ENCODE results near the gene GNB1L. TPM values are rescaled to one million over a fixed set of nuclear protein-coding genes. Genes with fewer than 3 reads are reported as not detected.
"Not testable (repeated sequence)": the region's sequence is repeated elsewhere in the genome, so short reads cannot be mapped to it uniquely, and the experiment has no call there.

GNB1L gene
- total RNA-seq, 2 donors from 2014 or later, result 5.6 to 12.0 TPM

DNA sequence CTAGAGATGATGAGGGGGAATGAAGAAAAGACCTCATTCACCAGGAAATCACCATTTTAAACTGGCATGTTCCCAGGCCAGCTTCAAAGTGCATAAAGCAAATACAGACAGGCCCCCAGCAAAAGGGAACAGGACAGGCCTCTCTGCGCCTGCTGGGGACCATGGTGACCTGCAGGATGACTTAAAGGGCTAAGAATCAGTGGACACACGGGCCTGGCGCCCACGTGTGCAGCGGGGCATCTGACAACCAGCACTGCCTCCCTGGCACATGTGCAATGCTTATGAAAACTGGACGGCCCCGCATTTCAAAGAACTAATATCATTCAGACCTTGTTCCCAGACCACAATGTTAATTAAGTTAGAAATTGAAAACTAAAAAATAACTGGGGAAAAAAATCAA, 58.5 kb downstream of the GNB1L start:
- Histone ChIP-seq H3K4me1 (replicated peaks) (no peaks in the 10 kb centered on the region), H3K9me3 (no peaks in the 10 kb centered on the region), H3K4me3 (no peak overlapping the region), H3K36me3 (no peaks in the 10 kb centered on the region), H3K27me3 (replicated peaks; ENCODE audit: insufficient read depth) (no peaks in the 10 kb centered on the region), H3K27ac (no peak overlapping the region)
- TF ChIP-seq, protein P1, sequence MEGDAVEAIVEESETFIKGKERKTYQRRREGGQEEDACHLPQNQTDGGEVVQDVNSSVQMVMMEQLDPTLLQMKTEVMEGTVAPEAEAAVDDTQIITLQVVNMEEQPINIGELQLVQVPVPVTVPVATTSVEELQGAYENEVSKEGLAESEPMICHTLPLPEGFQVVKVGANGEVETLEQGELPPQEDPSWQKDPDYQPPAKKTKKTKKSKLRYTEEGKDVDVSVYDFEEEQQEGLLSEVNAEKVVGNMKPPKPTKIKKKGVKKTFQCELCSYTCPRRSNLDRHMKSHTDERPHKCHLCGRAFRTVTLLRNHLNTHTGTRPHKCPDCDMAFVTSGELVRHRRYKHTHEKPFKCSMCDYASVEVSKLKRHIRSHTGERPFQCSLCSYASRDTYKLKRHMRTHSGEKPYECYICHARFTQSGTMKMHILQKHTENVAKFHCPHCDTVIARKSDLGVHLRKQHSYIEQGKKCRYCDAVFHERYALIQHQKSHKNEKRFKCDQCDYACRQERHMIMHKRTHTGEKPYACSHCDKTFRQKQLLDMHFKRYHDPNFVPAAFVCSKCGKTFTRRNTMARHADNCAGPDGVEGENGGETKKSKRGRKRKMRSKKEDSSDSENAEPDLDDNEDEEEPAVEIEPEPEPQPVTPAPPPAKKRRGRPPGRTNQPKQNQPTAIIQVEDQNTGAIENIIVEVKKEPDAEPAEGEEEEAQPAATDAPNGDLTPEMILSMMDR (IDR thresholded peaks at IDR 0.05), result no peak
- TF ChIP-seq POLR2A (IDR thresholded peaks at IDR 0.05), result no peak
- intact Hi-C loops (cut with DNase I), result no loop called here
- DNase-seq (ENCODE audit: low spot score), result no peak
- WGBS, result 90% methylated on average over 7 of the region's 7 CpGs

DNA sequence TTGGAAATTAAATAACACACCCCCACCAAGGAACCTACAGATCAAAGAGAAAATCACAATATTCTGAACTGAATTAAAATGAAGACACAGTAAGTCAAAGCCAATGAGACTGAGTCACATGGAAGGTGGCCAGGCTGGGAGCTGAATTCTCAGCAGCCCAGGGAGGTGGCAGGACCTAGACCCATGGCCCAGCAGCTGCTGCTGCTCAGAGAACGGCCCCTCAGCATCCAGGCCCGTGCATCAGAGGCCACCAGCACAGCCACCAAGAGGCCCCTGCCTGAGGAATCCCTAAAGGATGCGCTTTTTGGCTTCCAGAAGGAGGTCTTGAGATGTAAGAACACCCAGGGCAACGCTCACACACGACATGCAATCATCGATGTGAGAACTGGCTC, 59.1 kb downstream of the GNB1L start:
- H3K27me3 ChIP-seq (replicated peaks; ENCODE audit: insufficient read depth), result no peaks in the 10 kb centered on the region
- no peaks in the 10 kb centered on the region for H3K36me3 ChIP-seq
- no peak overlapping the region for H3K27ac ChIP-seq
- H3K9me3 ChIP-seq, result no peaks in the 10 kb centered on the region
- WGBS, result 88% methylated on average over 6 of the region's 6 CpGs
- TF ChIP-seq, protein P1 (IDR thresholded peaks at IDR 0.05), result no peak
- TF ChIP-seq POLR2A (IDR thresholded peaks at IDR 0.05), result no peak
- no peak for TF ChIP-seq POLR2AphosphoS5 (IDR thresholded peaks at IDR 0.05)
- H3K4me3 ChIP-seq, result no peak overlapping the region
- no peaks in the 10 kb centered on the region for H3K4me1 ChIP-seq (replicated peaks)
- DNase-seq (ENCODE audit: low spot score), result no peak
- intact Hi-C loops (cut with DNase I), result no loop called here

DNA sequence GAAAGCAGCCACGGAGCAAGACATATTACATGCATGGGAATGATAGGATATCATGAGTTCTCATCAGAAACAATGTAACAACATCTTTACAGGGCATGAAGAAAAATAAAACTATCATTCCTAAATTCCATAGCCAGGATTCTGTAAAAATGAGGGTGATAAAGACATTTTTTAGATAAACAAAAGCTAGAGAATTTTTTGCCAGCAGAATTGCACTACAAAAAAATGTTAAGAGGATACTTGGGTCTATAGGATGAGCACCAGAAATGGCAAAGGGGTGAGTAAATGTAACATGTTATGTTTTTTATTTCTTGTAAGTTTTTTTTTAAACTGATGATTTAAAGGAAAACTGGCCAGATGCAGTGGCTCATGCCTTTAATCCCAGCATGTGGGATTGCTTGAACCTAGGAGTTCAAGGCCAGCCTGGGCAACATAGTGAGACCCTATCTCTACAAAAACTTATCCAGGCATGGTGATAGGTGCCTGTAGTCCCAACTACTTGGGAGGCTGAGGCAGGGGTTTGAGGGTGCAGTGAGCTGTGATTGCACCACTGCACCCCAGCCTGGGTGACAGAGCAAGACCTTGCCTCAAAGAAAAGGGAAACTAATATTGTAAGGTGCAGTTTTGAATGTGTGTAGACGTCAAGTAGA, 60.9 kb downstream of the GNB1L start:
- H3K27me3 ChIP-seq (replicated peaks; ENCODE audit: insufficient read depth), result no peaks in the 10 kb centered on the region
- H3K36me3 ChIP-seq, result no peaks in the 10 kb centered on the region
- no peaks in the 10 kb centered on the region for H3K4me1 ChIP-seq (replicated peaks)
- 85% methylated on average over 2 of the region's 2 CpGs for WGBS
- TF ChIP-seq POLR2A (IDR thresholded peaks at IDR 0.05), result no peak
- no peak for TF ChIP-seq POLR2AphosphoS5 (IDR thresholded peaks at IDR 0.05)
- TF ChIP-seq, protein P1 (IDR thresholded peaks at IDR 0.05), result no peak
- no peaks in the 10 kb centered on the region for H3K9me3 ChIP-seq
- no peak overlapping the region for H3K27ac ChIP-seq
- DNase-seq (ENCODE audit: low spot score), result no peak
- no peak overlapping the region for H3K4me3 ChIP-seq
- intact Hi-C loops (cut with DNase I), result no loop called here

DNA sequence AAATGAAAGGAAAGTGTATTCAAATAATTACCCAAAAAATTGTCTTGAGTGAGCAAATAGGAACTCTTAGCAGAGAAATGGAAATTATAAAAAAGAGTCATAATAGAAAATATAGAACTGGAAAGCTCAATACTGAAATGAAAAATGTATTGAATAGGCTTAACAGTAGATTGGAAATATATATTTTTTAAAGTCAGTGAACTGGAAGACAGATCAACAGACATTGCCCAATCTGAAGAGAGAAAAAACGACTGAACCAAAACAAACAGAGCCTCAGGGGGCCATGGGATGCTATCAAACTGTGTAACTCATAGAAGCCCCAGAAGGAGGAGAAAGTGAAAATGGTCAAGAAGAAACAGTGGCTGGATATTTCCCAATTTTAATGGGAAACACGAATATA, 61.5 kb downstream of the GNB1L start:
- 87% methylated on average over 2 of the region's 2 CpGs for WGBS
- Histone ChIP-seq H3K4me3 (no peak overlapping the region), H3K27me3 (replicated peaks; ENCODE audit: insufficient read depth) (no peaks in the 10 kb centered on the region), H3K9me3 (no peaks in the 10 kb centered on the region), H3K36me3 (no peaks in the 10 kb centered on the region), H3K27ac (no peak overlapping the region), H3K4me1 (replicated peaks) (no peaks in the 10 kb centered on the region)
- no peak for DNase-seq (ENCODE audit: low spot score)
- TF ChIP-seq POLR2A (IDR thresholded peaks at IDR 0.05) (no peak), POLR2AphosphoS5 (IDR thresholded peaks at IDR 0.05) (no peak)
- TF ChIP-seq, protein P1 (IDR thresholded peaks at IDR 0.05), result no peak
- intact Hi-C loops (cut with DNase I), result no loop called here

DNA sequence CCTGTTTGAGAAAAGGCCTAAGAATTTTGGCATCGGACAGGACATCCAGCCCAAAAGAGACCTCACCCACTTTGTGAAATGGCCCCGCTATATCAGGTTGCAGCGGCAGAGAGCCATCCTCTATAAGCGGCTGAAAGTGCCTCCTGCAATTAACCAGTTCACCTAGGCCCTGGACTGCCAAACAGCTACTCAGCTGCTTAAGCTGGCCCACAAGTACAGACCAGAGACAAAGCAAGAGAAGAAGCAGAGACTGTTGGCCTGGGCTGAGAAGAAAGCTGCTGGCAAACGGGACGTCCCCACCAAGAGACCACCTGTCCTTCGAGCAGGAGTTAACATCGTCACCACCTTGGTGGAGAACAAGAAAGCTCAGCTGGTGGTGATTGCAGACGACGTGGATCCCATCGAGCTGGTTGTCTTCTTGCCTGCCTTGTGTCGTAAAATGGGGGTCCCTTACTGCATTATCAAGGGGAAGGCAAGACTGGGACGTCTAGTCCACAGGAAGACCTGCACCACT, 62.2 kb downstream of the GNB1L start:
- H3K27me3 ChIP-seq (replicated peaks; ENCODE audit: insufficient read depth); DNase-seq (ENCODE audit: low spot score); H3K36me3 ChIP-seq; H3K4me3 ChIP-seq; H3K4me1 ChIP-seq (replicated peaks); intact Hi-C loops (cut with DNase I); H3K27ac ChIP-seq; H3K9me3 ChIP-seq: not testable (repeated sequence)
- 92% methylated on average over 13 of the region's 13 CpGs for WGBS

All from prostate gland (tissue), 2 donors.